ENCODE results near the gene CTBP2.
A peak's percentile ranks its signal among the peaks of the same experiment; 100 is the strongest.

The CTBP2 gene

DNA sequence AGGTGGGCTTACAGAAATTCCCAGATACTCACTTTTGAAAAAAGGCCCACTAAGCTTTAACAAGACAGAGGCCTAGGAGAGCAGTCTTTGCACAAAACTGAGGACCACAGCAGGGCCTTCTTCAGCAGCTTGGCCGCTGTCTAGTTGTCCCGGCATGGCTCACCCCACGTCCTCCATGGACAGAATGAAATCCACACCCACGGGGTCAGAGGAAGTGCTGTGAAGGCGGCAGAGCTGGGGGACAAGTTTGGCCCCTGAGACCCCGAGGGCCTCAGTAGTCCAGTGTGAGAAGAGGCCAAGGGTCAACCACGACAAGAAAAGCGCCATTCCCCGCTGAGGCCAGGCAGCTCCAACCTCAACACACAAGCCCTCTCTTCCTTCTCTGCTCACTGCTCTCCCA, 139.5 kb downstream of the CTBP2 start:
- Histone ChIP-seq H2BK12ac (ENCODE audit: low read length) (no peak overlapping the region), H3K4me2 (ENCODE audit: insufficient read depth, low read length, poor library complexity, severe bottlenecking) (no peak overlapping the region), H3K4me1 (ENCODE audit: control insufficient read depth in 2 of 2, insufficient read depth in 1 of 2, low read depth in 1 of 2, low read length in 2 of 2) (peaks cover 0 to 4% of the 10 kb centered on the region in 2 donors), H3K36me3 (replicated peaks in 1 of 2; ENCODE audit: control insufficient read depth in 2 of 2, insufficient read depth in 2 of 2, low read length in 2 of 2) (peaks cover 21 to 71% of the 10 kb centered on the region in 2 donors), H3K9me3 (replicated peaks in 1 of 2; ENCODE audit: control insufficient read depth in 2 of 2, insufficient read depth in 1 of 2, low read depth in 1 of 2, low read length in 2 of 2) (peaks cover 19 to 27% of the 10 kb centered on the region in 2 donors), H2AFZ (ENCODE audit: low read length) (no peak overlapping the region), H3K9ac (ENCODE audit: low read depth, low read length, poor library complexity) (no peak overlapping the region), H3K14ac (ENCODE audit: low read length) (no peak overlapping the region), H4K91ac (ENCODE audit: low read depth, low read length, poor library complexity) (no peak overlapping the region), H3K27ac (replicated peaks; ENCODE audit: low read length) (no peak overlapping the region), H2BK5ac (ENCODE audit: low read length) (no peak overlapping the region), H2BK120ac (ENCODE audit: low read depth, low read length) (no peak overlapping the region), H2BK15ac (ENCODE audit: low read length) (no peak overlapping the region), H3K23ac (ENCODE audit: low read depth, low read length, poor library complexity) (no peak overlapping the region), H3K4ac (ENCODE audit: low read length) (no peak overlapping the region), H3K4me3 (ENCODE audit: low read length in 2 of 2) (no peak overlapping the region), H3K18ac (ENCODE audit: low read length) (no peak overlapping the region), H2AK5ac (ENCODE audit: low read depth, low read length) (no peak overlapping the region), H3K79me1 (ENCODE audit: low read depth, low read length) (peaks cover 42% of the 10 kb centered on the region), H4K8ac (ENCODE audit: low read depth, low read length) (no peak overlapping the region), H3K27me3 (ENCODE audit: control insufficient read depth in 3 of 3, insufficient read depth in 3 of 3, low read depth in 1 of 3, low read length in 3 of 3) (no peaks in the 10 kb centered on the region)
- WGBS, 2 donors (ENCODE audit: extremely low coverage in 2 of 2, insufficient read length in 2 of 2, insufficient replicate concordance in 1 of 2): no CpG with 5 or more reads among the region's 9 CpGs
- DNase-seq (ENCODE audit: low spot score): no peak

DNA sequence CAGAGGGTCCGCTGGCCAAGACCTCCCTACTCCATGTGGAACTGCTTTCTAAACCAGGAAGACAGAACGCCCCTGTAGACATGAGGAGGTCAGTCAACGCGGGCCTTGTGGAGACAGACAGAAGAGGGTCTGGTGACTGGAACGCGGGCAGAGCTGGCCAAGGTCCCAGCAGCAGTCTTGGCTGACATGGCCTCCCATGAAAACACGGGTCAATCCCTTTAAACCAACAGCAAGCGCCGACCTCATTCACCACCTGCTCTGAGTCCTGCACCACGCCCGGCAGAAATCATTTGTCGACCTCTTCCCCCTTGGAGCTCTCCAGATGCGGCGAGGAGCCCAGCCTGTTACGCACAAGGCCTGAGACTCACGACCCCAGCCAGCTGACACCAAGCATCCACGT, 140.0 kb downstream of the CTBP2 start:
- no peak overlapping the region for H3K4me2 ChIP-seq (ENCODE audit: insufficient read depth, low read length, poor library complexity, severe bottlenecking)
- no peak overlapping the region for H3K14ac ChIP-seq (ENCODE audit: low read length)
- H3K9ac ChIP-seq (ENCODE audit: low read depth, low read length, poor library complexity): no peak overlapping the region
- H3K79me1 ChIP-seq (ENCODE audit: low read depth, low read length): peaks cover 42% of the 10 kb centered on the region
- H3K18ac ChIP-seq (ENCODE audit: low read length): no peak overlapping the region
- no peak overlapping the region for H2BK120ac ChIP-seq (ENCODE audit: low read depth, low read length)
- no peak overlapping the region for H4K8ac ChIP-seq (ENCODE audit: low read depth, low read length)
- no peak overlapping the region for H2BK12ac ChIP-seq (ENCODE audit: low read length)
- H3K27me3 ChIP-seq (ENCODE audit: control insufficient read depth in 3 of 3, insufficient read depth in 3 of 3, low read depth in 1 of 3, low read length in 3 of 3): no peaks in the 10 kb centered on the region
- H2AFZ ChIP-seq (ENCODE audit: low read length): no peak overlapping the region
- H3K23ac ChIP-seq (ENCODE audit: low read depth, low read length, poor library complexity): no peak overlapping the region
- no peak overlapping the region for H2BK5ac ChIP-seq (ENCODE audit: low read length)
- H4K91ac ChIP-seq (ENCODE audit: low read depth, low read length, poor library complexity): no peak overlapping the region
- no peak overlapping the region for H3K4me3 ChIP-seq (ENCODE audit: low read length in 2 of 2)
- no peak overlapping the region for H2BK15ac ChIP-seq (ENCODE audit: low read length)
- no CpG with 5 or more reads among the region's 17 CpGs for WGBS, 2 donors (ENCODE audit: extremely low coverage in 2 of 2, insufficient read length in 2 of 2, insufficient replicate concordance in 1 of 2)
- H3K4me1 ChIP-seq (ENCODE audit: control insufficient read depth in 2 of 2, insufficient read depth in 1 of 2, low read depth in 1 of 2, low read length in 2 of 2): peaks cover 0 to 4% of the 10 kb centered on the region in 2 donors
- DNase-seq (ENCODE audit: low spot score): no peak
- no peak overlapping the region for H3K27ac ChIP-seq (replicated peaks; ENCODE audit: low read length)
- no peak overlapping the region for H3K4ac ChIP-seq (ENCODE audit: low read length)
- no peak overlapping the region for H2AK5ac ChIP-seq (ENCODE audit: low read depth, low read length)
- peaks cover 21 to 66% of the 10 kb centered on the region in 2 donors for H3K36me3 ChIP-seq (replicated peaks in 1 of 2; ENCODE audit: control insufficient read depth in 2 of 2, insufficient read depth in 2 of 2, low read length in 2 of 2)
- H3K9me3 ChIP-seq (replicated peaks in 1 of 2; ENCODE audit: control insufficient read depth in 2 of 2, insufficient read depth in 1 of 2, low read depth in 1 of 2, low read length in 2 of 2): peaks cover 19 to 27% of the 10 kb centered on the region in 2 donors

- no peak overlapping the region for H4K8ac ChIP-seq (ENCODE audit: low read depth, low read length)
- peaks cover 40% of the 10 kb centered on the region for H3K79me1 ChIP-seq (ENCODE audit: low read depth, low read length)
- peaks cover 0 to 4% of the 10 kb centered on the region in 2 donors for H3K4me1 ChIP-seq (ENCODE audit: control insufficient read depth in 2 of 2, insufficient read depth in 1 of 2, low read depth in 1 of 2, low read length in 2 of 2)
- H3K4ac ChIP-seq (ENCODE audit: low read length): peak overlapping the region; percentile 10
- no peak overlapping the region for H2AFZ ChIP-seq (ENCODE audit: low read length)
- peaks cover 19 to 70% of the 10 kb centered on the region in 2 donors for H3K36me3 ChIP-seq (replicated peaks in 1 of 2; ENCODE audit: control insufficient read depth in 2 of 2, insufficient read depth in 2 of 2, low read length in 2 of 2)
- no peaks in the 10 kb centered on the region for H3K27me3 ChIP-seq (ENCODE audit: control insufficient read depth in 3 of 3, insufficient read depth in 3 of 3, low read depth in 1 of 3, low read length in 3 of 3)
- H3K9me3 ChIP-seq (replicated peaks in 1 of 2; ENCODE audit: control insufficient read depth in 2 of 2, insufficient read depth in 1 of 2, low read depth in 1 of 2, low read length in 2 of 2): peaks cover 19 to 27% of the 10 kb centered on the region in 2 donors
- no peak overlapping the region for H2BK12ac ChIP-seq (ENCODE audit: low read length)
- H2AK5ac ChIP-seq (ENCODE audit: low read depth, low read length): no peak overlapping the region
- no peak overlapping the region for H3K9ac ChIP-seq (ENCODE audit: low read depth, low read length, poor library complexity)
- H3K4me3 ChIP-seq (ENCODE audit: low read length in 2 of 2): no peak overlapping the region
- no CpG with 5 or more reads among the region's 9 CpGs for WGBS, 2 donors (ENCODE audit: extremely low coverage in 2 of 2, insufficient read length in 2 of 2, insufficient replicate concordance in 1 of 2)
- H3K18ac ChIP-seq (ENCODE audit: low read length): peak overlapping the region; percentile 58
- H3K4me2 ChIP-seq (ENCODE audit: insufficient read depth, low read length, poor library complexity, severe bottlenecking): no peak overlapping the region
- H2BK5ac ChIP-seq (ENCODE audit: low read length): no peak overlapping the region
- no peak overlapping the region for H3K27ac ChIP-seq (replicated peaks; ENCODE audit: low read length)
- DNase-seq (ENCODE audit: low spot score): no peak
- H3K14ac ChIP-seq (ENCODE audit: low read length): no peak overlapping the region
- no peak overlapping the region for H3K23ac ChIP-seq (ENCODE audit: low read depth, low read length, poor library complexity)
- H2BK120ac ChIP-seq (ENCODE audit: low read depth, low read length): no peak overlapping the region
- H2BK15ac ChIP-seq (ENCODE audit: low read length): no peak overlapping the region
- H4K91ac ChIP-seq (ENCODE audit: low read depth, low read length, poor library complexity): no peak overlapping the region
These were observed 141.7 kb downstream of the CTBP2 start for GRCh38 chr10:125018576-125019143.

GRCh38 chr10:125017547-125018298, 142.6 kb downstream of the CTBP2 start:
- Histone ChIP-seq H3K4me1 (ENCODE audit: control insufficient read depth in 2 of 2, insufficient read depth in 1 of 2, low read depth in 1 of 2, low read length in 2 of 2) (peaks cover 0 to 4% of the 10 kb centered on the region in 2 donors), H3K9ac (ENCODE audit: low read depth, low read length, poor library complexity) (no peak overlapping the region), H3K4ac (ENCODE audit: low read length) (no peak overlapping the region), H2BK12ac (ENCODE audit: low read length) (no peak overlapping the region), H2AK5ac (ENCODE audit: low read depth, low read length) (no peak overlapping the region), H4K8ac (ENCODE audit: low read depth, low read length) (no peak overlapping the region), H3K27ac (replicated peaks; ENCODE audit: low read length) (no peak overlapping the region), H3K23ac (ENCODE audit: low read depth, low read length, poor library complexity) (peak overlapping the region; percentile 29), H3K4me3 (ENCODE audit: low read length in 2 of 2) (no peak overlapping the region), H2BK5ac (ENCODE audit: low read length) (no peak overlapping the region), H3K79me1 (ENCODE audit: low read depth, low read length) (peaks cover 38% of the 10 kb centered on the region), H3K4me2 (ENCODE audit: insufficient read depth, low read length, poor library complexity, severe bottlenecking) (no peak overlapping the region), H2AFZ (ENCODE audit: low read length) (no peak overlapping the region), H3K9me3 (replicated peaks in 1 of 2; ENCODE audit: control insufficient read depth in 2 of 2, insufficient read depth in 1 of 2, low read depth in 1 of 2, low read length in 2 of 2) (peaks cover 19 to 27% of the 10 kb centered on the region in 2 donors), H3K36me3 (replicated peaks in 1 of 2; ENCODE audit: control insufficient read depth in 2 of 2, insufficient read depth in 2 of 2, low read length in 2 of 2) (peaks cover 17 to 70% of the 10 kb centered on the region in 2 donors), H3K14ac (ENCODE audit: low read length) (peak overlapping the region; percentile 63), H2BK15ac (ENCODE audit: low read length) (no peak overlapping the region), H3K18ac (ENCODE audit: low read length) (peak overlapping the region; percentile 77), H2BK120ac (ENCODE audit: low read depth, low read length) (no peak overlapping the region), H4K91ac (ENCODE audit: low read depth, low read length, poor library complexity) (no peak overlapping the region), H3K27me3 (ENCODE audit: control insufficient read depth in 3 of 3, insufficient read depth in 3 of 3, low read depth in 1 of 3, low read length in 3 of 3) (no peaks in the 10 kb centered on the region)
- DNase-seq (ENCODE audit: low spot score): no peak
- WGBS, 2 donors (ENCODE audit: extremely low coverage in 2 of 2, insufficient read length in 2 of 2, insufficient replicate concordance in 1 of 2): no CpG with 5 or more reads among the region's 12 CpGs
